IPS DF 6.9 (cell line): ENCODE measurements around the gene OBSCN.
"Not testable (repeated sequence)": the region's sequence is repeated elsewhere in the genome, so short reads cannot be mapped to it uniquely, and the experiment has no call there.

ENCODE experiments used
- DNase-seq: peaks from one replicate; pipeline ENCODE4 v3.0.0-alpha.2; 2013; ENCODE audit warnings: low read depth, low spot score
- H3K27ac ChIP-seq: one replicate; pipeline ENCODE4 v1.5.1; 2013; ENCODE audit warnings: low read length, control low read depth
- H3K27me3 ChIP-seq: 2 replicates; pipeline ENCODE4 v1.6.1; 2013; ENCODE audit warnings: mild to moderate bottlenecking, low read length; ENCODE audit not compliant: control insufficient read depth, insufficient read depth
- H3K36me3 ChIP-seq: 2 replicates; pipeline ENCODE4 v1.6.1; 2013; ENCODE audit warnings: low read length; ENCODE audit not compliant: control insufficient read depth, insufficient read depth
- H3K4me1 ChIP-seq: 2 replicates; pipeline ENCODE4 v1.6.1; 2013; ENCODE audit warnings: low read length; ENCODE audit not compliant: control insufficient read depth, insufficient read depth
- H3K4me3 ChIP-seq: 2 replicates; pipeline ENCODE4 v1.5.1; 2013; ENCODE audit warnings: mild to moderate bottlenecking, low read length
- H3K9me3 ChIP-seq: 2 replicates; pipeline ENCODE4 v1.6.1; 2013; ENCODE audit warnings: low read length, inconsistent platforms; ENCODE audit not compliant: control insufficient read depth, insufficient read depth
- WGBS: extraction: QIAGEN DNeasy Blood & Tissue Kit; methylation state at CpG from one replicate; pipeline ENCODE4 v1.1.7; 2013; ENCODE audit warnings: mixed read lengths, missing lambda C conversion rate; ENCODE audit not compliant: insufficient read length, insufficient coverage; 5-methylcytosine and 5-hydroxymethylcytosine counted together

The OBSCN gene

GRCh38 chr1:228245111-228245510, 37.3 kb downstream of the OBSCN start:
- Histone ChIP-seq H3K27ac (no peak overlapping the region), H3K27me3 (no peaks in the 10 kb centered on the region), H3K36me3 (peaks cover 32% of the 10 kb centered on the region), H3K4me1 (no peaks in the 10 kb centered on the region), H3K4me3 (no peak overlapping the region), H3K9me3 (peaks cover 8% of the 10 kb centered on the region)
- no peak for DNase-seq
- WGBS = no CpG with 5 or more reads among the region's 3 CpGs

GRCh38 chr1:228246216-228246900, 38.5 kb downstream of the OBSCN start:
- Histone ChIP-seq H3K4me1 (no peaks in the 10 kb centered on the region), H3K4me3 (no peak overlapping the region; the same call in 1 of the 2 replicates), H3K9me3 (peaks cover 6% of the 10 kb centered on the region), H3K36me3 (peaks cover 29% of the 10 kb centered on the region), H3K27me3 (no peaks in the 10 kb centered on the region), H3K27ac (no peak overlapping the region)
- WGBS = no CpG with 5 or more reads among the region's 8 CpGs
- DNase-seq = no peak

GRCh38 chr1:228249513-228250305, 41.9 kb downstream of the OBSCN start:
- DNase-seq = no peak
- H3K4me1 ChIP-seq = no peaks in the 10 kb centered on the region
- no peaks in the 10 kb centered on the region for H3K27me3 ChIP-seq
- no peaks in the 10 kb centered on the region for H3K9me3 ChIP-seq
- no CpG with 5 or more reads among the region's 24 CpGs for WGBS
- no peak overlapping the region for H3K27ac ChIP-seq
- H3K4me3 ChIP-seq = no peak overlapping the region
- H3K36me3 ChIP-seq = peaks cover 18% of the 10 kb centered on the region

GRCh38 chr1:228252476-228252875, 44.6 kb downstream of the OBSCN start:
- not testable (repeated sequence) for H3K27ac ChIP-seq, DNase-seq, H3K4me3 ChIP-seq, H3K9me3 ChIP-seq, H3K27me3 ChIP-seq, H3K4me1 ChIP-seq
- WGBS = no CpG with 5 or more reads among the region's 1 CpG
- peaks cover 19% of the 10 kb centered on the region for H3K36me3 ChIP-seq

GRCh38 chr1:228256626-228257375, 49.0 kb downstream of the OBSCN start:
- no CpG with 5 or more reads among the region's 24 CpGs for WGBS
- Histone ChIP-seq H3K27ac (no peak overlapping the region), H3K4me1 (no peaks in the 10 kb centered on the region), H3K9me3 (no peaks in the 10 kb centered on the region), H3K36me3 (peaks cover 13% of the 10 kb centered on the region; the same call in 1 of the 2 replicates), H3K27me3 (no peaks in the 10 kb centered on the region), H3K4me3 (no peak overlapping the region)
- no peak for DNase-seq

GRCh38 chr1:228258486-228258885, 50.6 kb downstream of the OBSCN start:
- peaks cover 13% of the 10 kb centered on the region; the same call in 1 of the 2 replicates for H3K36me3 ChIP-seq
- DNase-seq = no peak
- no CpG with 5 or more reads among the region's 1 CpG for WGBS
- H3K27ac ChIP-seq = no peak overlapping the region
- H3K9me3 ChIP-seq = no peaks in the 10 kb centered on the region
- H3K27me3 ChIP-seq = no peaks in the 10 kb centered on the region
- no peak overlapping the region for H3K4me3 ChIP-seq
- no peaks in the 10 kb centered on the region for H3K4me1 ChIP-seq

GRCh38 chr1:228259368-228259894, 51.6 kb downstream of the OBSCN start:
- H3K36me3 ChIP-seq = peaks cover 13% of the 10 kb centered on the region; the same call in 1 of the 2 replicates
- no peaks in the 10 kb centered on the region for H3K9me3 ChIP-seq
- H3K4me1 ChIP-seq = no peaks in the 10 kb centered on the region
- DNase-seq = no peak
- no CpG with 5 or more reads among the region's 9 CpGs for WGBS
- no peak overlapping the region for H3K27ac ChIP-seq
- H3K27me3 ChIP-seq = no peaks in the 10 kb centered on the region
- no peak overlapping the region for H3K4me3 ChIP-seq

GRCh38 chr1:228259951-228260350, 52.1 kb downstream of the OBSCN start:
- H3K27me3 ChIP-seq = no peaks in the 10 kb centered on the region
- H3K36me3 ChIP-seq = peaks cover 13% of the 10 kb centered on the region; the same call in 1 of the 2 replicates
- no CpG with 5 or more reads among the region's 3 CpGs for WGBS
- DNase-seq = no peak
- no peak overlapping the region for H3K27ac ChIP-seq
- H3K4me3 ChIP-seq = no peak overlapping the region
- no peaks in the 10 kb centered on the region for H3K4me1 ChIP-seq
- H3K9me3 ChIP-seq = no peaks in the 10 kb centered on the region

- no peak for DNase-seq
- Histone ChIP-seq H3K4me1 (no peaks in the 10 kb centered on the region), H3K27me3 (no peaks in the 10 kb centered on the region), H3K27ac (no peak overlapping the region), H3K36me3 (peaks cover 5% of the 10 kb centered on the region; the same call in 1 of the 2 replicates), H3K9me3 (no peaks in the 10 kb centered on the region), H3K4me3 (no peak overlapping the region)
- no CpG with 5 or more reads among the region's 1 CpG for WGBS
Measured at GRCh38 chr1:228261706-228262105, 53.9 kb downstream of the OBSCN start.

- DNase-seq = no peak
- H3K4me1 ChIP-seq = no peaks in the 10 kb centered on the region
- H3K36me3 ChIP-seq = 0 out of 2 replicates have a peak, but pooled peaks cover 2% of the 10 kb centered on the region
- H3K4me3 ChIP-seq = no peak overlapping the region
- H3K9me3 ChIP-seq = no peaks in the 10 kb centered on the region
- WGBS = no CpG with 5 or more reads among the region's 1 CpG
- no peak overlapping the region for H3K27ac ChIP-seq
- H3K27me3 ChIP-seq = no peaks in the 10 kb centered on the region
Measured at GRCh38 chr1:228262475-228262874, 54.6 kb downstream of the OBSCN start.
